ENCODE data around the gene PP2D1.
"Not testable (repeated sequence)": the region's sequence is repeated elsewhere in the genome, so short reads cannot be mapped to it uniquely, and the experiment has no call there.

Gene PP2D1

DNA sequence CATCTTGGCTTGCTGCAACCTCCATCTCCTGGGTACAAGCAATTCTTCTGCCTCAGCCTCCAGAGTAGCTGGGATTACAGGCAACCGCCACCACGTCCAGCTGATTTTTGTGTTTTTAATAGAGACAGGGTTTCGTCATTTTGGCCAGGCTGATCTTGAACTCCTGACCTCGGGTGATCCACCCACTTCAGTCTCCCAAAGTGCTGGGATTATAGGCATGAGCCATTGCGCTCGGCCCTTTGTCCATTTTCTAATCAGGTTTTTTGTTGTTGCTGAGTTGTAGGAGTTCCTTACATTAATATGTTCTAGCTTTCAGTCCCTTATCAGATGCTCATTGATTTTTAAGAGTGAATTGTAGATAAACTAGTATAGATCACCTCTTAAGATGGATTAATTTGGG, 44.9 kb downstream of the PP2D1 start:
- DNase-seq, result no peak

DNA sequence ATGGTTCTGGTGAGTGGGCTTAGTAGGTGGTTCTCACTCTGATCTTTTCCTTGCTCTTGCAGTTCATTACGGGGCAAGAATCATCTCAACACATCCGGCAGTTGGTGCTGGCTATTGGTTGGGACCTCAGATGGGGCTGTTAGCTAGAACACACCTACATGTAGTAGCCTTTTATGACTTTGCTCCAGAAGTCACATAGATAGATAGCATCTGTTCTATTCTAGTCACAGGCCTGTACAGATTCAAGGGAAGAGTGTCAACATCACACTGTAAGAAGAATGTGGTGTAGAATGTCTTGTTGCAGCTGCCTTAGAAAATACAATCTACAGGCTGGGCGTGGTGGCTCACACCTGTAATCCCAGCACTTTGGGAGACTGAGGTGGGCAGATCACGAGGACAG, 50.1 kb downstream of the PP2D1 start:
- DNase-seq, result no peak

GRCh38 chr3:19960696-19961095, 51.4 kb downstream of the PP2D1 start:
- DNase-seq, result no peak

DNA sequence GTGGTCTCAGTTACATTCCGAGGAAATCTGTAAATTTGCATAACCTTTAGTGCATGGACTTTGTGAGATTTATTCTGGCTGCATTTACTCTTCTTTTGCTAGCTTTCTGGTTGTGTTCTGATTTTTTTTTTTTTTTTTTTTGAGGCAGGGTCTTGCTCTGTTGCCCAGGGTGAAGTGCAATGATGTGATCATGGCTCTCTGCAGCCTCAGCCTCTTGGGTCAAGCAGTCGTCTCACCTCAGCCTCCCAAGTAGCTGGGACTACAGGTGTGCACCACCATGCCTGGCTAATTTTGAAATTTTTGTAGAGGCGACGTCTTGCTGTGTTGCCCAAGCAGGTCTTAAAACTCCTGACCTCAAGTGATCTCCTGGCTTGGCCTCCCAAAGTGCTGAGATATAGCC, 52.6 kb downstream of the PP2D1 start:
- no peak for DNase-seq

GRCh38 chr3:19957354-19957753, 54.7 kb downstream of the PP2D1 start:
- not testable (repeated sequence) for DNase-seq

GRCh38 chr3:19954676-19955075, 57.4 kb downstream of the PP2D1 start:
- DNase-seq, result no peak

DNA sequence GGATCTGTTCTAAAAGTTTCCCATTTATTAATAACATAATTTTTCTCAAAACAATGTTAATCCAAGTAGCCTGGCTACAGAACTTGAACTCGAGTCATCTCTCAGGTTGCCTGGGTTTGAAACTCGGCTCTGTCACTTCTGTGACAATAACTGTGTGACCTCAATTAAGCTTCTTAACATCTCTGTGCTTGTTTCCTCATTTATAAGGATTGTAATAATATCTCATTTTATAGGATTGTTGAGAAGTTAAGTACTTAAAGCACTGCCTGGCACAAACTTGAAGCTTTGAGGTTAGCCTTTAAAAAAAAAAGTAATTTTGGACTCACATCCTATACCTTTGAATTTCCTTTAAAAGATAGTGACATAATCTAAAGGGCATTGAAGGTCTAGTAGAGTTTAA, 61.7 kb downstream of the PP2D1 start:
- DNase-seq, result no peak

- DNase-seq, result no peak
Measured at GRCh38 chr3:19948226-19948591, 63.9 kb downstream of the PP2D1 start.

DNA sequence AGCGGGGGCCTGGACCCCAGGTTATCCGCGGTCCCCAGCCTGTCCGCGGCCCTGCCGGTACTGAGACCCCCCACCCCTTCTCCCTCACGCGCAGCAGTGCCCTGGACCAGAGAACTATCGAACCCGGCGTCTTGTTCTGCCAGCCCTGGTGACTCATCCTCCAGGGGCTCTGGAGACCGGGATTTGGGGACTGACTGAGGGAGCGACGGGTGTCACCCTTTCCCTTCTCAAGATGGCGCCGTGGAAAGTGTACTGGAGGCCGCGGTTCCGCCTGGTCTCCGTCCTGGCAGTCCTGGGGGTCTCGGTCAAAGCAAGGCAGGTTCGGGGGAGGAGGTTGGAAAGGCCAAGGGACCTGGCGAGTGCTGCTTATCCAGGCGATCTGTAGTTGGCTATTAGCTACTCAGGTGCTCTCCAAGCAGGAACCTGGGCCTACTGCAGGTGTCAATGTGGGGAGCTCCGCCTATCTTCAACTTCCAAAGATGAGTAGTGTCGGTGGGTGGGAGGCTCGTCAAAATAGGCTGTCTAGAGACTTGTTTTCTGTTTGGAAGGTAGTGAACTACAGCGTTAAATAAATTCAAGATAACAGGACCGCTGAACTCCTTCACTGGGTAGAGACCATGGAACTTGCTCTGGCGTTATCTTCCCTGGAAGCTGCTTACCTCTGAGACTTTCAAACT, 64.4 kb downstream of the PP2D1 start:
- peak; percentile 5 for DNase-seq

DNA sequence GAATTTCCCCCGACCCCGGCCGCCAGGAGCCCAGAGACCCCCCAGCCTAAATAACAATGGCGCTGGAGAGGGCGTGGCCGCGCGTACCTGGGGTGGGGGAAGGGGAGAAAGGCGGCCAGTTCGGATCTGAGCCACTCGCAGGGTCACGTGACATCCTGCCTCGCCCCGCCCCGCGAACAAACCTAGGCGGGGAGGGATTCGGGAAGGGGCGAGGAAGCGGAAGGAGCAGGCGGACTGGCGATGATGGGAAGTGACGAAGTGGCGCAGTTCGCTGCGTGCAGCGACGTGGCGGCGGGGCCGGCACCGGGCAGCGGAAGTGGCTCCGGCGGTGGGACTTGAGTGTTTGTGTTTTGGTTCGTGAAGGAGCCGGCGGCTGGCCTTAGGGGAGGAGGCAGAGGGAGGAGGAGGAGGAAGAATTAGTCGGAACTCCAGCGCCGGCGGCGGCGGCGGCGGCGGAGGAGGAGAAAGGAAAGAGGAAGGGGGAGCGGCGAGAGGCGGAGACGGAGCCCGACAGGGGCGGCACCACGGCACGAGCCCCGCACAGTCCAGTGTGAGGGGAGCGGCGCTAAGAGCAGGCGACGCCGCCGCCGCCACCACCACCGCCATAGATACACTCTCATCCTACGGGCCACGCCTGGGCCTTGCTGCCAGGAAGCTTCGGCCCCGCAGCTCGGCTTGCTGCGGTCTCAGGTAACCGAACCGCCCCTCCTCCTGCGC, 65.1 kb downstream of the PP2D1 start, which contains the start of gene RAB5A:
Gene RAB5A (plus strand): TSS at position 266 of the 717 bp plus-strand sequence. CDS start 3,802 bp downstream, outside the sequence.
- peak; percentile 84 for DNase-seq

GRCh38 chr3:19945969-19946831, 65.9 kb downstream of the PP2D1 start:
- no peak for DNase-seq

- no peak for DNase-seq
Measured at GRCh38 chr3:19945534-19945933, 66.5 kb downstream of the PP2D1 start.

- DNase-seq, result no peak
Measured at GRCh38 chr3:19940643-19941042, 71.4 kb downstream of the PP2D1 start.

DNA sequence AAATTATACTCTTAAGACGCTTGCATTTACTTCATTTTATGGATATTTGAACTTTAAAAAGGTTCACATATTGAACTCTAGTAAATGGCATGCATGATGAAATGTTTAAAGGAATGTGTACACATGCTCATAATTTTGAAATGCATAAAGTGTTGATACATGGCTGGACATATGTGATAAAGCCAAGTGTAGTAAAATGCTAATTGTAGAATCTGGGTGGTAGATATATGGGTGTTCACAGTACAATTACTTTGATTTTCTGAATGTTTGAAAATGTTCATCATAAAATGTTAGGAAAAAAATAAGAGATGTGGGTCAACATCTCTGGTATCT, 73.8 kb downstream of the PP2D1 start:
- no peak for DNase-seq

- DNase-seq, result no peak
Measured at GRCh38 chr3:19937459-19938294, 74.4 kb downstream of the PP2D1 start.

Data from NCI-H748 treated with DMSO at 0.1 percent for 48 hours (cell line).